GM19193 (cell line): Measurements from ENCODE around the gene E2F7.

Experiments used
- POLR2A ChIP-seq: IDR thresholded peaks from 4 replicates; pipeline ENCODE4 v1.6.1; 2011; ENCODE audit not compliant: insufficient read depth, insufficient read length; ENCODE audit errors: extremely low read depth

E2F7 gene

GRCh38 chr12:77065361-77066204, at the start of gene E2F7:
Gene E2F7, minus strand, starts transcription at chr12:77065569. Its CDS starts 934 bp downstream, at chr12:77064635.
- TF ChIP-seq POLR2A = peak; percentile 90

- no peak for TF ChIP-seq POLR2A
Observed at GRCh38 chr12:77113971-77114370, 48.6 kb upstream of the E2F7 start.

GRCh38 chr12:77108707-77109106, 43.3 kb upstream of the E2F7 start:
- TF ChIP-seq POLR2A = no peak

- no peak for TF ChIP-seq POLR2A
Observed at GRCh38 chr12:77107121-77107520, 41.8 kb upstream of the E2F7 start.

- TF ChIP-seq POLR2A = no peak
Observed at GRCh38 chr12:77104792-77105191, 39.4 kb upstream of the E2F7 start.

GRCh38 chr12:77104286-77104685, 38.9 kb upstream of the E2F7 start:
- no peak for TF ChIP-seq POLR2A

- no peak for TF ChIP-seq POLR2A
Observed at GRCh38 chr12:77102691-77103090, 37.3 kb upstream of the E2F7 start.

GRCh38 chr12:77102123-77102522, 36.8 kb upstream of the E2F7 start:
- no peak for TF ChIP-seq POLR2A

- TF ChIP-seq POLR2A = no peak
Observed at GRCh38 chr12:77099799-77100198, 34.4 kb upstream of the E2F7 start.

GRCh38 chr12:77097846-77098245, 32.5 kb upstream of the E2F7 start:
- TF ChIP-seq POLR2A = no peak

GRCh38 chr12:77089686-77090220, 24.4 kb upstream of the E2F7 start:
- TF ChIP-seq POLR2A = no peak

- TF ChIP-seq POLR2A = no peak
Observed at GRCh38 chr12:77087427-77087826, 22.1 kb upstream of the E2F7 start.

- no peak for TF ChIP-seq POLR2A
Observed at GRCh38 chr12:77082021-77082420, 16.7 kb upstream of the E2F7 start.

- no peak for TF ChIP-seq POLR2A
Observed at GRCh38 chr12:77079631-77080030, 14.3 kb upstream of the E2F7 start.

GRCh38 chr12:77078231-77078630, 12.9 kb upstream of the E2F7 start:
- TF ChIP-seq POLR2A = no peak

GRCh38 chr12:77076886-77077285, 11.5 kb upstream of the E2F7 start:
- TF ChIP-seq POLR2A = no peak
